GM23338 (cell line): ENCODE data around the gene PLCH2. TPM values are rescaled to one million over a fixed set of nuclear protein-coding genes. Genes with fewer than 3 reads are reported as not detected.

Experiments used
- ATAC-seq: fragments of 200-7000 bp; cut with Tn5 transposase; 3 replicates; pipeline ENCODE4 v1.9.1; 2020
- DNase-seq: peaks from one replicate; pipeline ENCODE4 v3.0.0-alpha.2; 2015; ENCODE audit warnings: low spot score
- H2AFZ ChIP-seq: fragments of 200-600 bp; sonication (generic); 2 replicates; pipeline ENCODE4 v1.8.0; 2016; ENCODE audit warnings: antibody characterized with exemption, mild to moderate bottlenecking, moderate library complexity
- H3F3A ChIP-seq: fragments of 200-600 bp; sonication (generic); replicated peaks from 2 replicates; pipeline ENCODE4 v1.8.0; 2017; ENCODE audit warnings: antibody characterized with exemption, mixed run types, low read depth
- H3K27ac ChIP-seq: fragments of 200-600 bp; sonication (generic); 2 replicates; pipeline ENCODE4 v1.6.1; 2016; ENCODE audit warnings: low read depth
- H3K27me3 ChIP-seq: fragments of 200-600 bp; sonication (generic); 2 replicates; pipeline ENCODE4 v1.8.0; 2016; ENCODE audit warnings: mild to moderate bottlenecking, mixed run types, moderate library complexity; ENCODE audit not compliant: insufficient read depth
- H3K36me3 ChIP-seq: fragments of 200-600 bp; sonication (generic); 2 replicates; pipeline ENCODE4 v1.8.0; 2016; ENCODE audit warnings: mild to moderate bottlenecking; ENCODE audit not compliant: insufficient read depth
- H3K4me1 ChIP-seq: fragments of 200-600 bp; sonication (generic); 2 replicates; pipeline ENCODE4 v1.8.0; 2016; ENCODE audit warnings: mild to moderate bottlenecking, moderate library complexity; ENCODE audit not compliant: insufficient read depth
- H3K4me2 ChIP-seq: fragments of 200-600 bp; sonication (generic); 2 replicates; pipeline ENCODE4 v1.7.1; 2017; ENCODE audit warnings: mixed run types
- H3K4me3 ChIP-seq: fragments of 200-600 bp; sonication (generic); 2 replicates; pipeline ENCODE4 v1.6.1; 2016; ENCODE audit warnings: mixed run types
- H3K79me2 ChIP-seq: fragments of 200-600 bp; sonication (generic); replicated peaks from 2 replicates; pipeline ENCODE4 v1.8.0; 2017; ENCODE audit warnings: mild to moderate bottlenecking; ENCODE audit not compliant: insufficient read depth
- H3K9me2 ChIP-seq: fragments of 200-600 bp; sonication (generic); 2 replicates; pipeline ENCODE4 v1.8.0; 2017; ENCODE audit not compliant: insufficient read depth
- H4K20me1 ChIP-seq: fragments of 200-600 bp; sonication (generic); replicated peaks from 2 replicates; pipeline ENCODE4 v1.8.0; 2017; ENCODE audit warnings: mild to moderate bottlenecking; ENCODE audit not compliant: insufficient read depth
- H3K27ac Mint-ChIP-seq: 2 replicates; pipeline ENCODE4 v1.8.0; 2020; ENCODE audit warnings: inconsistent platforms, mild to moderate bottlenecking, moderate library complexity, mixed read lengths
- H3K27me3 Mint-ChIP-seq: 3 replicates; pipeline ENCODE4 v1.8.0; 2022; ENCODE audit warnings: low read depth, mild to moderate bottlenecking, moderate library complexity, mixed read lengths, inconsistent platforms; ENCODE audit not compliant: insufficient read depth, poor library complexity
- H3K36me3 Mint-ChIP-seq: 3 replicates; pipeline ENCODE4 v1.8.0; 2021; ENCODE audit warnings: low read depth, mild to moderate bottlenecking, inconsistent platforms, moderate library complexity, mixed read lengths
- H3K4me1 Mint-ChIP-seq: 3 replicates; pipeline ENCODE4 v1.8.0; 2020; ENCODE audit warnings: mild to moderate bottlenecking, inconsistent platforms, mixed read lengths
- H3K4me3 Mint-ChIP-seq: 3 replicates; pipeline ENCODE4 v1.8.0; 2021; ENCODE audit warnings: moderate library complexity, mild to moderate bottlenecking, inconsistent platforms, mixed read lengths
- H3K9me3 Mint-ChIP-seq: 3 replicates; pipeline ENCODE4 v1.8.0; 2020; ENCODE audit warnings: moderate library complexity, mild to moderate bottlenecking, inconsistent platforms, mixed read lengths
- CREB1 ChIP-seq: fragments of 250-450 bp; sonication (Bioruptor Pico); IDR thresholded peaks from 2 replicates; pipeline ENCODE4 v1.5.0; 2020; ENCODE audit warnings: low read depth, mild to moderate bottlenecking, moderate library complexity
- EZH2 ChIP-seq: fragments of 200-600 bp; sonication (generic); IDR thresholded peaks from one replicate; pipeline ENCODE4 v1.8.0; 2017; ENCODE audit warnings: antibody characterized with exemption, mild to moderate bottlenecking, low read depth; ENCODE audit not compliant: unreplicated experiment
- EZH2phosphoT487 ChIP-seq: fragments of 200-600 bp; sonication (generic); IDR thresholded peaks from one replicate; pipeline ENCODE4 v1.8.1; 2018; ENCODE audit warnings: antibody characterized with exemption; ENCODE audit not compliant: unreplicated experiment
- NANOG ChIP-seq: IDR thresholded peaks from 2 replicates; pipeline ENCODE4 v1.6.1; 2016; ENCODE audit warnings: antibody characterized with exemption, borderline replicate concordance
- POLR2AphosphoS5 ChIP-seq: IDR thresholded peaks from 2 replicates; pipeline ENCODE4 v1.6.1; 2016; ENCODE audit warnings: antibody characterized with exemption, low read depth
- ZNF114 ChIP-seq: fragments of 250-450 bp; sonication (Bioruptor Pico); IDR thresholded peaks from 2 replicates; pipeline ENCODE4 v1.5.0; 2020; ENCODE audit warnings: mild to moderate bottlenecking, moderate library complexity
- polyA plus RNA-seq: library from polyadenylated mRNA; unstranded; fragments of >200 nt; fragmentation: Nextera tagmentation; extraction: Ambion mirVana; gene quantifications from 2 replicates; pipeline ENCODE4 v1.2.1, GENCODE V29; 2016
- total RNA-seq: library from RNA; depleted of rRNA; stranded (reverse); fragments of >200 nt; shearing (Covaris generic); gene quantifications from 2 replicates; pipeline ENCODE4 v1.2.3, GENCODE V29; 2014
- TF ChIP-seq, protein P1 (sequence below): IDR thresholded peaks from 2 replicates; pipeline ENCODE4 v1.6.1; 2016; ENCODE audit warnings: antibody characterized with exemption
- TF ChIP-seq, protein P2 (sequence below): fragments of 250-450 bp; sonication (Bioruptor Pico); IDR thresholded peaks from 2 replicates; pipeline ENCODE4 v1.5.0; 2020; ENCODE audit warnings: mild to moderate bottlenecking, moderate library complexity
- TF ChIP-seq, protein P3 (sequence below), 2 experiments: fragments of 200-600 bp in 1 of 2; sonication (generic) in 1 of 2; conservative IDR thresholded peaks; 2 replicates each; pipeline versions ENCODE4 v1.5.1 to v1.6.1; 2016 to 2017; ENCODE audit warnings: antibody characterized with exemption in 2 of 2, low read depth in 2 of 2, mild to moderate bottlenecking in 2 of 2, moderate library complexity in 1 of 2
- TF ChIP-seq, protein P4 (sequence below): IDR thresholded peaks from one replicate; pipeline ENCODE4 v1.6.1; 2018; ENCODE audit warnings: antibody characterized with exemption; ENCODE audit not compliant: unreplicated experiment

The PLCH2 gene
- total and polyA plus RNA-seq, 2 experiments from 2014 or later, result 0.31 TPM; not detected in 1

DNA sequence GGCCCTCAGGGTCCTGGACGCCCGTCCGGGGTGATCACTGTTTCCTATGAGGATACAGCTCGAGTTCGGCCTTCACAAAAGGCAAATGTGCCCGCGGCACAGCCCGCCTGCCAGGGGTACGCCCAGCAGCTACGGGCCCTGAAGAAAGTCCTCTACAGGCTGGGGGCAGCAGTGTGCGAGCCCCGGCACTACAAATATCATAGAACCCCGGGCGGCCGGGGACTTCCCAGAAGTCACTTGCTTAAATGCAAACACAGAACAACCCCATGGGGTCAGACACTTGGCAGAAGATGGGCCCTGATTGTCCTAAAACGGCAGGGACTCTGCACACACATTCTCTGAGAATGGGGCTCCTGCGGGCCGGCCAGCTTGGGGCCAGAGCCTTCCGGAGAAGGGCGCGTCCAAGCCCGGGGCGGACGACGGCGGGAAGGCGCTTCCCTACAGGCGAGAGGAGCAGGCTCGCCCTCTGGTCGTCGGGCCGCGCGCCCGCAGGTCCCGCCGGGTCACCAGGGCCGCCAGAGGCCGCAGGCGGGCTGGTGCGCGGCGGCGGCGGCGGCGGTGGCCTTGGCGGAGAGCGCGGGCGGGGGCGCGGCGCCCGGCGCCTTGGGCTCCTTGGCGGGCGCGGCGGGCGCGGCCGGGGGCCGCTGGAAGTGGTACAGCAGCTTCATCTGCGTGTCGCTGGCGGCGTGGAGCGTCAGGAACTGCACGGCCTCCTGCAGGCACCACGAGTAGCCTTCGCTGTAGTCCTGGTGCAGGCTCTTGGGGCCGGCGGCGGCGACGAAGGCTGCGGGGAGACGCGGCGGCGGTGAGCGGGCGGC, 53.1 kb downstream of the PLCH2 start:
- TF ChIP-seq ZNF114 (CRISPR knock-in tag) (no peak), EZH2phosphoT487 (no peak), EZH2 (no peak), NANOG (no peak), CREB1 (no peak), POLR2AphosphoS5 (no peak)
- TF ChIP-seq, protein P1, sequence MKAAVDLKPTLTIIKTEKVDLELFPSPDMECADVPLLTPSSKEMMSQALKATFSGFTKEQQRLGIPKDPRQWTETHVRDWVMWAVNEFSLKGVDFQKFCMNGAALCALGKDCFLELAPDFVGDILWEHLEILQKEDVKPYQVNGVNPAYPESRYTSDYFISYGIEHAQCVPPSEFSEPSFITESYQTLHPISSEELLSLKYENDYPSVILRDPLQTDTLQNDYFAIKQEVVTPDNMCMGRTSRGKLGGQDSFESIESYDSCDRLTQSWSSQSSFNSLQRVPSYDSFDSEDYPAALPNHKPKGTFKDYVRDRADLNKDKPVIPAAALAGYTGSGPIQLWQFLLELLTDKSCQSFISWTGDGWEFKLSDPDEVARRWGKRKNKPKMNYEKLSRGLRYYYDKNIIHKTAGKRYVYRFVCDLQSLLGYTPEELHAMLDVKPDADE, result no peak
- TF ChIP-seq, protein P2, sequence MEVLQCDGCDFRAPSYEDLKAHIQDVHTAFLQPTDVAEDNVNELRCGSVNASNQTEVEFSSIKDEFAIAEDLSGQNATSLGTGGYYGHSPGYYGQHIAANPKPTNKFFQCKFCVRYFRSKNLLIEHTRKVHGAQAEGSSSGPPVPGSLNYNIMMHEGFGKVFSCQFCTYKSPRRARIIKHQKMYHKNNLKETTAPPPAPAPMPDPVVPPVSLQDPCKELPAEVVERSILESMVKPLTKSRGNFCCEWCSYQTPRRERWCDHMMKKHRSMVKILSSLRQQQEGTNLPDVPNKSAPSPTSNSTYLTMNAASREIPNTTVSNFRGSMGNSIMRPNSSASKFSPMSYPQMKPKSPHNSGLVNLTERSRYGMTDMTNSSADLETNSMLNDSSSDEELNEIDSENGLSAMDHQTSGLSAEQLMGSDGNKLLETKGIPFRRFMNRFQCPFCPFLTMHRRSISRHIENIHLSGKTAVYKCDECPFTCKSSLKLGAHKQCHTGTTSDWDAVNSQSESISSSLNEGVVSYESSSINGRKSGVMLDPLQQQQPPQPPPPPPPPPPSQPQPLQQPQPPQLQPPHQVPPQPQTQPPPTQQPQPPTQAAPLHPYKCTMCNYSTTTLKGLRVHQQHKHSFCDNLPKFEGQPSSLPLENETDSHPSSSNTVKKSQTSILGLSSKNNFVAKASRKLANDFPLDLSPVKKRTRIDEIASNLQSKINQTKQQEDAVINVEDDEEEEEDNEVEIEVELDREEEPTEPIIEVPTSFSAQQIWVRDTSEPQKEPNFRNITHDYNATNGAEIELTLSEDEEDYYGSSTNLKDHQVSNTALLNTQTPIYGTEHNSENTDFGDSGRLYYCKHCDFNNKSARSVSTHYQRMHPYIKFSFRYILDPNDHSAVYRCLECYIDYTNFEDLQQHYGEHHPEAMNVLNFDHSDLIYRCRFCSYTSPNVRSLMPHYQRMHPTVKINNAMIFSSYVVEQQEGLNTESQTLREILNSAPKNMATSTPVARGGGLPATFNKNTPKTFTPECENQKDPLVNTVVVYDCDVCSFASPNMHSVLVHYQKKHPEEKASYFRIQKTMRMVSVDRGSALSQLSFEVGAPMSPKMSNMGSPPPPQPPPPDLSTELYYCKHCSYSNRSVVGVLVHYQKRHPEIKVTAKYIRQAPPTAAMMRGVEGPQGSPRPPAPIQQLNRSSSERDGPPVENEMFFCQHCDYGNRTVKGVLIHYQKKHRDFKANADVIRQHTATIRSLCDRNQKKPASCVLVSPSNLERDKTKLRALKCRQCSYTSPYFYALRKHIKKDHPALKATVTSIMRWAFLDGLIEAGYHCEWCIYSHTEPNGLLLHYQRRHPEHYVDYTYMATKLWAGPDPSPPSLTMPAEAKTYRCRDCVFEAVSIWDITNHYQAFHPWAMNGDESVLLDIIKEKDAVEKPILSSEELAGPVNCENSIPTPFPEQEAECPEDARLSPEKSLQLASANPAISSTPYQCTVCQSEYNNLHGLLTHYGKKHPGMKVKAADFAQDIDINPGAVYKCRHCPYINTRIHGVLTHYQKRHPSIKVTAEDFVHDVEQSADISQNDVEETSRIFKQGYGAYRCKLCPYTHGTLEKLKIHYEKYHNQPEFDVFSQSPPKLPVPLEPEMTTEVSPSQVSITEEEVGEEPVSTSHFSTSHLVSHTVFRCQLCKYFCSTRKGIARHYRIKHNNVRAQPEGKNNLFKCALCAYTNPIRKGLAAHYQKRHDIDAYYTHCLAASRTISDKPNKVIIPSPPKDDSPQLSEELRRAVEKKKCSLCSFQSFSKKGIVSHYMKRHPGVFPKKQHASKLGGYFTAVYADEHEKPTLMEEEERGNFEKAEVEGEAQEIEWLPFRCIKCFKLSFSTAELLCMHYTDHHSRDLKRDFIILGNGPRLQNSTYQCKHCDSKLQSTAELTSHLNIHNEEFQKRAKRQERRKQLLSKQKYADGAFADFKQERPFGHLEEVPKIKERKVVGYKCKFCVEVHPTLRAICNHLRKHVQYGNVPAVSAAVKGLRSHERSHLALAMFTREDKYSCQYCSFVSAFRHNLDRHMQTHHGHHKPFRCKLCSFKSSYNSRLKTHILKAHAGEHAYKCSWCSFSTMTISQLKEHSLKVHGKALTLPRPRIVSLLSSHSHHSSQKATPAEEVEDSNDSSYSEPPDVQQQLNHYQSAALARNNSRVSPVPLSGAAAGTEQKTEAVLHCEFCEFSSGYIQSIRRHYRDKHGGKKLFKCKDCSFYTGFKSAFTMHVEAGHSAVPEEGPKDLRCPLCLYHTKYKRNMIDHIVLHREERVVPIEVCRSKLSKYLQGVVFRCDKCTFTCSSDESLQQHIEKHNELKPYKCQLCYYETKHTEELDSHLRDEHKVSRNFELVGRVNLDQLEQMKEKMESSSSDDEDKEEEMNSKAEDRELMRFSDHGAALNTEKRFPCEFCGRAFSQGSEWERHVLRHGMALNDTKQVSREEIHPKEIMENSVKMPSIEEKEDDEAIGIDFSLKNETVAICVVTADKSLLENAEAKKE (CRISPR knock-in tag), result no peak
- TF ChIP-seq, protein P3, sequence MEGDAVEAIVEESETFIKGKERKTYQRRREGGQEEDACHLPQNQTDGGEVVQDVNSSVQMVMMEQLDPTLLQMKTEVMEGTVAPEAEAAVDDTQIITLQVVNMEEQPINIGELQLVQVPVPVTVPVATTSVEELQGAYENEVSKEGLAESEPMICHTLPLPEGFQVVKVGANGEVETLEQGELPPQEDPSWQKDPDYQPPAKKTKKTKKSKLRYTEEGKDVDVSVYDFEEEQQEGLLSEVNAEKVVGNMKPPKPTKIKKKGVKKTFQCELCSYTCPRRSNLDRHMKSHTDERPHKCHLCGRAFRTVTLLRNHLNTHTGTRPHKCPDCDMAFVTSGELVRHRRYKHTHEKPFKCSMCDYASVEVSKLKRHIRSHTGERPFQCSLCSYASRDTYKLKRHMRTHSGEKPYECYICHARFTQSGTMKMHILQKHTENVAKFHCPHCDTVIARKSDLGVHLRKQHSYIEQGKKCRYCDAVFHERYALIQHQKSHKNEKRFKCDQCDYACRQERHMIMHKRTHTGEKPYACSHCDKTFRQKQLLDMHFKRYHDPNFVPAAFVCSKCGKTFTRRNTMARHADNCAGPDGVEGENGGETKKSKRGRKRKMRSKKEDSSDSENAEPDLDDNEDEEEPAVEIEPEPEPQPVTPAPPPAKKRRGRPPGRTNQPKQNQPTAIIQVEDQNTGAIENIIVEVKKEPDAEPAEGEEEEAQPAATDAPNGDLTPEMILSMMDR (conservative IDR thresholded peaks at IDR 0.05; ENCODE audit: low read depth in 2 of 2), result no peak; a peak in 1 of 4 replicates
- TF ChIP-seq, protein P4, sequence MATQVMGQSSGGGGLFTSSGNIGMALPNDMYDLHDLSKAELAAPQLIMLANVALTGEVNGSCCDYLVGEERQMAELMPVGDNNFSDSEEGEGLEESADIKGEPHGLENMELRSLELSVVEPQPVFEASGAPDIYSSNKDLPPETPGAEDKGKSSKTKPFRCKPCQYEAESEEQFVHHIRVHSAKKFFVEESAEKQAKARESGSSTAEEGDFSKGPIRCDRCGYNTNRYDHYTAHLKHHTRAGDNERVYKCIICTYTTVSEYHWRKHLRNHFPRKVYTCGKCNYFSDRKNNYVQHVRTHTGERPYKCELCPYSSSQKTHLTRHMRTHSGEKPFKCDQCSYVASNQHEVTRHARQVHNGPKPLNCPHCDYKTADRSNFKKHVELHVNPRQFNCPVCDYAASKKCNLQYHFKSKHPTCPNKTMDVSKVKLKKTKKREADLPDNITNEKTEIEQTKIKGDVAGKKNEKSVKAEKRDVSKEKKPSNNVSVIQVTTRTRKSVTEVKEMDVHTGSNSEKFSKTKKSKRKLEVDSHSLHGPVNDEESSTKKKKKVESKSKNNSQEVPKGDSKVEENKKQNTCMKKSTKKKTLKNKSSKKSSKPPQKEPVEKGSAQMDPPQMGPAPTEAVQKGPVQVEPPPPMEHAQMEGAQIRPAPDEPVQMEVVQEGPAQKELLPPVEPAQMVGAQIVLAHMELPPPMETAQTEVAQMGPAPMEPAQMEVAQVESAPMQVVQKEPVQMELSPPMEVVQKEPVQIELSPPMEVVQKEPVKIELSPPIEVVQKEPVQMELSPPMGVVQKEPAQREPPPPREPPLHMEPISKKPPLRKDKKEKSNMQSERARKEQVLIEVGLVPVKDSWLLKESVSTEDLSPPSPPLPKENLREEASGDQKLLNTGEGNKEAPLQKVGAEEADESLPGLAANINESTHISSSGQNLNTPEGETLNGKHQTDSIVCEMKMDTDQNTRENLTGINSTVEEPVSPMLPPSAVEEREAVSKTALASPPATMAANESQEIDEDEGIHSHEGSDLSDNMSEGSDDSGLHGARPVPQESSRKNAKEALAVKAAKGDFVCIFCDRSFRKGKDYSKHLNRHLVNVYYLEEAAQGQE, result no peak
- Histone ChIP-seq H3K9me2 (no peaks in the 10 kb centered on the region), H3K4me3 (peak overlapping the region; percentile 57), H4K20me1 (peaks cover 17% of the 10 kb centered on the region), H3K4me1 (peaks cover 15% of the 10 kb centered on the region), H2AFZ (no peak overlapping the region; the same call in 1 of the 2 replicates), H3K27me3 (peaks cover 55% of the 10 kb centered on the region), H3K27ac (no peak overlapping the region), H3K36me3 (no peaks in the 10 kb centered on the region), H3K4me2 (peak overlapping the region; percentile 87), H3K79me2 (peaks cover 18% of the 10 kb centered on the region), H3F3A (no peaks in the 10 kb centered on the region)
- DNase-seq, result peak; percentile 76
- peaks cover 61% of the 10 kb centered on the region for H3K27me3 Mint-ChIP-seq
- ATAC-seq, result peak; percentile 32
- no peaks in the 10 kb centered on the region for H3K9me3 Mint-ChIP-seq
- peaks cover 28% of the 10 kb centered on the region for H3K4me1 Mint-ChIP-seq
- H3K27ac Mint-ChIP-seq, result no peak overlapping the region
- H3K4me3 Mint-ChIP-seq, result peak overlapping the region; percentile 55
- H3K36me3 Mint-ChIP-seq, result no peaks in the 10 kb centered on the region; the same call in 2 of the 3 replicates
